ENCODE results near the gene SERPINB5.

SERPINB5 gene

DNA sequence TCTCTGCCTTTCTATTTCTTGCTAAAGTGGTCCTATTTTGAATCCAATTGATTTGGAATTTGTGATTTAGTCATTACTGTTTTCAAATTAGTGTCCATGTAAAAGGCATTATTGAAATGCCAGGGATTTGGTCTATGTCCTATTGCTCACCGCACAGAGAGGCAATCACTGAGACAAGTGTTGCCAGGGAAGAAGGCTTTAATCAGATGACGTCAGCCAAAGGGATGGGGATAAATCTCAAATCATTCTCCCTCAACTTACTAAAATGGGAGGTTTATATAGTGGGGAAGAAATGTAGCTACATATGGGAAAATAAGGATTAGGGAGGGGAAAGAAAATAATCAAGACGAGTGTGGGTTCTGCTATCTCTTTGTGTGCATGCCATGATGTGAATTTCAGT, 75.0 kb downstream of the SERPINB5 start:
- no peak overlapping the region for H3K4me3 ChIP-seq (ENCODE audit: low read length)
- no peak for TF ChIP-seq CTCF (IDR thresholded peaks at IDR 0.05; ENCODE audit: insufficient read depth, low read depth, low read length, missing control alignments)
- no peak for DNase-seq (ENCODE audit: low read depth)

- TF ChIP-seq CTCF (IDR thresholded peaks at IDR 0.05; ENCODE audit: insufficient read depth, low read depth, low read length, missing control alignments), result no peak
- no peak for DNase-seq (ENCODE audit: low read depth)
- H3K4me3 ChIP-seq (ENCODE audit: low read length), result no peak overlapping the region
These were observed 75.8 kb downstream of the SERPINB5 start for GRCh38 chr18:63552581-63552980.

DNA sequence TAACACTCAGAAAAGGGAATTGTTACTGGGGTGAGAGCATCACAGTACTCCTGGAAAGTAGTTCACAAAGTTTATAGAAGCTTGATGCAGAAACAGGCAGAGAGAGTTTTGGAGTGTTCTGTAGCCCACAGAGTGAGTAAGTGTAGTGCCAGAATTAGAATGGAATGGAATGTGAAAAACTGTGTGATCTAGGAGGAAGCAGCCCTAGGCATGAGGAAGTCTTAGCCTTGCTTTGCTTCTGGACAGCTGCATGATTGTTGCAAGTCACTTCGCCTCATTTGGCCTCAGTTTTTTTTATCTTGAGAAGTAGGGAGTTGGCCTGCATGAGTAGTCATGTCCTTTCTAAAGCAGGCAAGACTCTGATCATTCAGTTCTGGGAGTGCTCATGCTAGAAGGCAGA, 76.3 kb downstream of the SERPINB5 start:
- DNase-seq (ENCODE audit: low read depth), result peak; percentile 98

More for the DNA sequence above, 76.3 kb downstream of the SERPINB5 start:
- no peak overlapping the region for H3K4me3 ChIP-seq (ENCODE audit: low read length)
- no peak for TF ChIP-seq CTCF (IDR thresholded peaks at IDR 0.05; ENCODE audit: insufficient read depth, low read depth, low read length, missing control alignments)

Data from epithelial cell of esophagus (primary cell).